Omental fat pad (tissue), 4 donors: ENCODE results near the gene PLCB1. TPM values are rescaled to one million over a fixed set of nuclear protein-coding genes. Genes with fewer than 3 reads are reported as not detected.

ENCODE experiments used
- ATAC-seq: fragments of 150-250 bp; one replicate; pipeline ENCODE4 v1.9.1; 2016; ENCODE audit warnings: mild to moderate bottlenecking, moderate library complexity; ENCODE audit not compliant: low FRiP score
- DNase-seq: peaks from one replicate; pipeline ENCODE4 v3.0.0-alpha.2; 2019; ENCODE audit warnings: low spot score
- CTCF ChIP-seq, 3 donors: fragments of 450-650 bp; IDR thresholded peaks; one replicate each; pipeline ENCODE4 v1.5.1; 2016 to 2017; ENCODE audit warnings: antibody characterized with exemption in 3 of 3, mild to moderate bottlenecking in 3 of 3, moderate library complexity in 2 of 3
- total RNA-seq, 4 donors: library from RNA; depleted of rRNA; stranded (reverse); fragments of >200 nt; gene quantifications; one replicate each; pipeline ENCODE4 v1.1.0, GENCODE V29; 2016

The PLCB1 gene
- total RNA-seq, 4 donors from 2014 or later: 22.4 to 60.5 (median 36.4) TPM

GRCh38 chr20:8654486-8654885, 522.4 kb downstream of the PLCB1 start:
- ATAC-seq (no peak), DNase-seq (no peak)
- TF ChIP-seq CTCF (IDR thresholded peaks at IDR 0.05): no peak

- no peak for ATAC-seq
- TF ChIP-seq CTCF (IDR thresholded peaks at IDR 0.05): no peak
- no peak for DNase-seq
These were observed 524.3 kb downstream of the PLCB1 start for GRCh38 chr20:8656335-8656734.

GRCh38 chr20:8657664-8658063, 525.6 kb downstream of the PLCB1 start:
- no peak for ATAC-seq
- DNase-seq: no peak
- TF ChIP-seq CTCF (IDR thresholded peaks at IDR 0.05): no peak

DNA sequence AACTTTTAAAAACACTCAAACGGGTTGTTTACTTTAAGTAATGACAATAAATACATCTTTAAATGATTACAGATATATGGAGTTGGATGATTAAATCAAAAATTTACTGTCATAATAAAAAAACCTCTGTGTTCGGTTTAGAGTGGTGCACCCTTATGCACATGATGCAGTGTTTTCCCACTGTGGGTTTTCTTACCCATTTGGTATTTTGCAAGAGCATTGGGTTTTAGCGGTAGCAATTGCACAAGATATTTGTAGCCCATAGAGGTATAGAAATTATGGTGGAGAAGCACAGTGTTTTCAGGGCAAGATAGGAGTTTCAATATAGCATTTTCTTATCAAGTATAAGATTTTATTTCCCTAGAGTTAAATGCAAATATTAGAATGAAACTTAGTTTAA, 526.0 kb downstream of the PLCB1 start:
- TF ChIP-seq CTCF (IDR thresholded peaks at IDR 0.05): no peak
- ATAC-seq (no peak), DNase-seq (no peak)

GRCh38 chr20:8661229-8661952, 529.3 kb downstream of the PLCB1 start:
- no peak for DNase-seq
- ATAC-seq: no peak
- TF ChIP-seq CTCF (IDR thresholded peaks at IDR 0.05): no peak

- no peak for DNase-seq
- ATAC-seq: no peak
- TF ChIP-seq CTCF (IDR thresholded peaks at IDR 0.05): no peak
These were observed 530.4 kb downstream of the PLCB1 start for GRCh38 chr20:8662433-8662954.

GRCh38 chr20:8663424-8663823, 531.4 kb downstream of the PLCB1 start:
- TF ChIP-seq CTCF (IDR thresholded peaks at IDR 0.05): no peak
- DNase-seq (no peak), ATAC-seq (no peak)
